K562 (cell line): ENCODE results near the gene MEI4. TPM values are rescaled to one million over a fixed set of nuclear protein-coding genes. Genes with fewer than 3 reads are reported as not detected.

ENCODE experiments used
- ATAC-seq: fragments of 200-7000 bp; cut with Tn5 transposase; 3 replicates; pipeline ENCODE4 v1.9.1; 2020; ENCODE audit warnings: moderate library complexity
- BruUV-seq: library from RNA; stranded (reverse); fragments of 400-500 nt; replicated peaks from 2 replicates; lab custom pipeline; 2021; lab: Mats Ljungman, UMichigan
- CTCF ChIA-PET: fragments of 300-600 bp; formaldehyde crosslinking; extraction: SDS; loops from one replicate; lab custom pipeline; 2021; ENCODE audit warnings: low intra/inter-chr PET ratio; lab: Yijun Ruan, JAX
- POLR2A ChIA-PET: fragments of 300-600, 350-650 bp; sonication (Branson Sonifier 250); formaldehyde crosslinking; extraction: SDS; loops from one replicate; lab custom pipeline; 2021; ENCODE audit warnings: antibody characterized with exemption, inconsistent platforms; lab: Yijun Ruan, JAX
- DNase-seq, 4 experiments: peaks; one replicate each; pipeline versions ENCODE4 v3.0.0 to v3.0.0-alpha.2; 2011 to 2018; ENCODE audit warnings: low spot score in 3 of 4, mixed read lengths in 3 of 4; ENCODE audit errors: extremely low read depth in 1 of 4
- FAIRE-seq: peaks from 2 replicates; lab custom pipeline; 2011; peaks lifted over from hg19 to GRCh38; lab: Jason Lieb, UNC
- H2AFZ ChIP-seq: 2 replicates; pipeline ENCODE4 v1.6.0; 2011; ENCODE audit warnings: low read depth, low read length, control low read depth, inconsistent platforms
- H3K27ac ChIP-seq: fragments of 200-600 bp; 3 replicates; pipeline ENCODE4 v1.8.0; 2011; ENCODE audit warnings: low read depth, mild to moderate bottlenecking, control low read depth, inconsistent platforms, low read length, moderate library complexity, mixed read lengths; ENCODE audit errors: extremely low read depth
- H3K27me3 ChIP-seq, 2 experiments: fragments of 300-600 bp in 1 of 2; 2 replicates in 1 of 2; 3 replicates in 1 of 2; pipeline versions ENCODE4 v1.6.0 to v1.8.0; 2011; ENCODE audit warnings: inconsistent platforms in 2 of 2, low read length in 2 of 2, mild to moderate bottlenecking in 1 of 2, mixed read lengths in 1 of 2, moderate library complexity in 1 of 2; ENCODE audit not compliant: control insufficient read depth in 2 of 2, insufficient read depth in 2 of 2
- H3K36me3 ChIP-seq: fragments of 300-600 bp; 3 replicates; pipeline ENCODE4 v1.8.0; 2011; ENCODE audit warnings: mild to moderate bottlenecking, low read length, inconsistent platforms; ENCODE audit not compliant: control insufficient read depth, insufficient read depth
- H3K4me1 ChIP-seq, 2 experiments: fragments of 200-600 bp in 1 of 2; replicated peaks in 1 of 2; 2 replicates in 1 of 2; 3 replicates in 1 of 2; pipeline versions ENCODE4 v1.5.1 to v1.8.0; 2011; ENCODE audit warnings: inconsistent platforms in 2 of 2, low read length in 2 of 2, mild to moderate bottlenecking in 1 of 2, mixed read lengths in 1 of 2, moderate library complexity in 1 of 2; ENCODE audit not compliant: control insufficient read depth in 2 of 2, insufficient read depth in 2 of 2
- H3K4me2 ChIP-seq: 2 replicates; pipeline ENCODE4 v1.6.1; 2011; ENCODE audit warnings: low read length, control low read depth, inconsistent platforms, mixed read lengths; ENCODE audit not compliant: insufficient read depth
- H3K4me3 ChIP-seq: fragments of 200-600 bp; sonication (generic), shearing (Covaris generic); 2 replicates; pipeline ENCODE4 v1.5.1; 2016; ENCODE audit warnings: control low read depth, inconsistent platforms
- H3K79me2 ChIP-seq: fragments of 200-600 bp; 3 replicates; pipeline ENCODE4 v1.8.0; 2011; ENCODE audit warnings: low read length, inconsistent platforms; ENCODE audit not compliant: control insufficient read depth, insufficient read depth
- H3K9ac ChIP-seq, 2 experiments: 2 replicates each; pipeline versions ENCODE4 v1.6.0 to v1.6.1; 2011; ENCODE audit warnings: low read depth in 2 of 2, low read length in 2 of 2, control low read depth in 1 of 2, inconsistent platforms in 1 of 2, mild to moderate bottlenecking in 1 of 2, mixed read lengths in 1 of 2; ENCODE audit not compliant: insufficient read depth in 1 of 2
- H3K9me1 ChIP-seq: one replicate; pipeline ENCODE4 v1.6.0; 2011; ENCODE audit warnings: inconsistent platforms, mild to moderate bottlenecking, low read length, moderate library complexity; ENCODE audit not compliant: control insufficient read depth, insufficient read depth
- H3K9me3 ChIP-seq: replicated peaks from 2 replicates; pipeline ENCODE4 v1.5.1; 2011; ENCODE audit warnings: low read depth, low read length, inconsistent platforms; ENCODE audit not compliant: control insufficient read depth, insufficient read depth
- H4K20me1 ChIP-seq: replicated peaks from 2 replicates; pipeline ENCODE4 v1.6.1; 2011; ENCODE audit warnings: low read length, inconsistent platforms, mixed read lengths; ENCODE audit not compliant: control insufficient read depth, insufficient read depth
- ARID3B ChIP-seq: fragments of 250-450 bp; sonication (Bioruptor Pico); IDR thresholded peaks from 2 replicates; pipeline ENCODE4 v1.4.0; 2020; ENCODE audit warnings: borderline replicate concordance
- GATA2 ChIP-seq: sonication (generic); formaldehyde crosslinking; IDR thresholded peaks from 2 replicates; pipeline ENCODE4 v1.4.0; 2020; ENCODE audit warnings: mild to moderate bottlenecking, missing genetic modification reagents
- HOXB6 ChIP-seq: fragments of 250-450 bp; sonication (Bioruptor Pico); IDR thresholded peaks from 2 replicates; pipeline ENCODE4 v1.5.1; 2022; ENCODE audit warnings: mild to moderate bottlenecking, borderline replicate concordance
- ILF3 ChIP-seq: fragments of 450-650 bp; IDR thresholded peaks from 2 replicates; pipeline ENCODE4 v1.6.1; 2018; ENCODE audit warnings: antibody characterized with exemption, mild to moderate bottlenecking, moderate library complexity, borderline replicate concordance
- JUND ChIP-seq, 2 experiments: IDR thresholded peaks; 2 replicates in 1 of 2; 3 replicates in 1 of 2; pipeline ENCODE4 v1.6.1; 2011; ENCODE audit warnings: borderline replicate concordance in 2 of 2, low read depth in 2 of 2, low read length in 2 of 2, improper control_type of control experiment in 1 of 2, missing biosample characterization in 1 of 2, missing genetic modification characterization in 1 of 2, missing genetic modification reagents in 1 of 2
- MLLT1 ChIP-seq, 2 experiments: fragments of 450-650 bp; IDR thresholded peaks; 2 replicates each; pipeline ENCODE4 v1.6.1; 2016
- NCOA6 ChIP-seq: fragments of 450-650 bp; IDR thresholded peaks from 2 replicates; pipeline ENCODE4 v1.6.1; 2017; ENCODE audit warnings: mild to moderate bottlenecking
- RHOXF2B ChIP-seq: fragments of 250-450 bp; sonication (Bioruptor Pico); conservative IDR thresholded peaks from 2 replicates; pipeline ENCODE4 v1.5.1; 2021
- SIN3B ChIP-seq: fragments of 450-650 bp; IDR thresholded peaks from 2 replicates; pipeline ENCODE4 v1.6.1; 2017; ENCODE audit warnings: low read depth, mild to moderate bottlenecking, moderate library complexity
- SRSF9 ChIP-seq: fragments of 200-400 bp; formaldehyde crosslinking; IDR thresholded peaks from 2 replicates; pipeline ENCODE4 v1.6.1; 2017; ENCODE audit warnings: low read depth, low read length, borderline replicate concordance
- ZNF143 ChIP-seq: sonication (generic); formaldehyde crosslinking; IDR thresholded peaks from 2 replicates; pipeline ENCODE4 v1.9.0; 2022; ENCODE audit warnings: mild to moderate bottlenecking, missing genetic modification reagents
- ZNF197 ChIP-seq: fragments of 200-800 bp; sonication (Bioruptor generic); IDR thresholded peaks from 2 replicates; pipeline ENCODE4 v1.6.1; 2016; ENCODE audit warnings: low read depth, missing genetic modification characterization, missing compliant biosample characterization
- ZNF253 ChIP-seq: fragments of 250-450 bp; sonication (Bioruptor Pico); conservative IDR thresholded peaks from 2 replicates; pipeline ENCODE4 v1.6.1; 2021; ENCODE audit warnings: mild to moderate bottlenecking
- ZNF639 ChIP-seq, 2 experiments: fragments of 200-800 bp in 1 of 2; sonication (Bioruptor generic) in 1 of 2; sonication (generic) in 1 of 2; formaldehyde crosslinking in 1 of 2; IDR thresholded peaks in 1 of 2; conservative IDR thresholded peaks in 1 of 2; 2 replicates each; pipeline versions ENCODE4 v1.5.0 to v1.6.1; 2016 to 2020; ENCODE audit warnings: missing compliant biosample characterization in 1 of 2, missing genetic modification characterization in 1 of 2, missing genetic modification reagents in 1 of 2
- WGBS: fragments of 100-300 bp; shearing (Covaris generic); methylation state at CpG from one replicate; pipeline ENCODE4 v1.1.6; 2016; ENCODE audit warnings: low coverage, mixed read lengths; ENCODE audit not compliant: insufficient coverage; ENCODE audit errors: missing lambda C conversion rate; 5-methylcytosine and 5-hydroxymethylcytosine counted together
- in situ Hi-C: fragments of 300-500 bp; cut with MboI; formaldehyde crosslinking; loops from 4 replicates; pipeline ENCODE4 v1.15.0; 2018; ENCODE audit warnings: inconsistent platforms, mixed read lengths
- intact Hi-C: fragments of 100-400 bp; cut with micrococcal nuclease; formaldehyde crosslinking; loops from 2 replicates; pipeline ENCODE4 v1.14.2; 2022
- polyA plus RNA-seq, 8 experiments: library from polyadenylated mRNA; depleted of rRNA in 4 of 8; stranded (reverse) in 5 of 8; unstranded in 3 of 8; fragments of >200 nt; fragmentation: Nextera tagmentation in 2 of 8; fragmentation: Illumina TruSeq in 1 of 8; extraction: Ambion mirVana in 2 of 8; extraction: Trizol in 1 of 8; gene quantifications; 2 replicates each; pipeline versions ENCODE4 v1.2.1 to v1.2.3, GENCODE V29; 2011 to 2014; ENCODE audit warnings: inconsistent platforms in 1 of 8, missing spikeins in 1 of 8
- total RNA-seq, 7 experiments: library from RNA; depleted of rRNA in 6 of 7; stranded (reverse); fragments of >200 nt in 6 of 7; fragmentation: Illumina TruSeq in 2 of 7; extraction: Trizol in 2 of 7; gene quantifications; 2 replicates each; pipeline versions ENCODE4 v1.2.1 to v1.2.3, GENCODE V29; 2011 to 2021; ENCODE audit warnings: low replicate concordance in 1 of 7
- TF ChIP-seq, protein P1 (sequence below), 2 experiments: IDR thresholded peaks; 2 replicates each; pipeline ENCODE4 v1.6.1; 2011; ENCODE audit warnings: borderline replicate concordance in 1 of 2, control low read depth in 1 of 2, low read depth in 1 of 2, low read length in 1 of 2, mild to moderate bottlenecking in 1 of 2, mixed read lengths in 1 of 2, moderate library complexity in 1 of 2; ENCODE audit not compliant: insufficient read depth in 1 of 2, insufficient read length in 1 of 2, poor library complexity in 1 of 2, severe bottlenecking in 1 of 2; ENCODE audit errors: extremely low read depth in 1 of 2

MEI4 gene
- total and polyA plus RNA-seq, 9 of the 15 experiments (the other 6 are each of a cell fraction or from before 2014, with no cell fraction given): not detected

GRCh38 chr6:77607004-77607403 lies 45.8 kb upstream of the MEI4 start (continued):
- TF ChIP-seq ARID3B (CRISPR knock-in tag): no peak
- no peak for TF ChIP-seq ZNF143 (CRISPR knock-in tag)
- TF ChIP-seq JUND (IDR thresholded peaks at IDR 0.05; ENCODE audit: borderline replicate concordance, low read depth, low read length): no peak
- no peak for TF ChIP-seq JUND (tag; IDR thresholded peaks at IDR 0.05; ENCODE audit: borderline replicate concordance, low read depth, low read length)
- no peak for TF ChIP-seq ILF3
- TF ChIP-seq, protein P1, sequence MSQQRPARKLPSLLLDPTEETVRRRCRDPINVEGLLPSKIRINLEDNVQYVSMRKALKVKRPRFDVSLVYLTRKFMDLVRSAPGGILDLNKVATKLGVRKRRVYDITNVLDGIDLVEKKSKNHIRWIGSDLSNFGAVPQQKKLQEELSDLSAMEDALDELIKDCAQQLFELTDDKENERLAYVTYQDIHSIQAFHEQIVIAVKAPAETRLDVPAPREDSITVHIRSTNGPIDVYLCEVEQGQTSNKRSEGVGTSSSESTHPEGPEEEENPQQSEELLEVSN (IDR thresholded peaks at IDR 0.05; ENCODE audit: borderline replicate concordance in 1 of 2, extremely low read depth in 1 of 2, insufficient read depth in 1 of 2, insufficient read length in 1 of 2, low read depth in 1 of 2, low read length in 1 of 2, poor library complexity in 1 of 2, severe bottlenecking in 1 of 2): no peak

DNA sequence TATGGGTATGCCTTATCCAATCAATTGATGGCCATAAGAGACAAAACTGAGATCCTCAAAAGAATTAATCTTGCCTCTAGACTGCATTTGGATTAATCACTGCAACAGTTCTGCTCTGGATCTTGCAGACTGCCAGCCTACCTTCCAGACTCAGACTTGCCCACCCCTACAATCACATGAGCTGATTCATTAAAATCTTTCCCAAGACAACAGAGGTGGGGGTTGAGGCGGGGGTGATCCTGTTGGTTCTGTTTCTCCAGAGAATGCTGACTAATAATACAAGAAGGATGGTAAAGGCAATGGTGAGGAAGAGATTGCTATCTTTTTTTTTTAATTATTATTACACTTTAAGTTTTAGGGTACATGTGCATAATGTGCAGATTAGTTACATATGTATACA lies 43.7 kb upstream of the MEI4 start:
- H3K9me3 ChIP-seq: no peaks in the 10 kb centered on the region
- no peak for DNase-seq
- in situ Hi-C loops (no loop called here), intact Hi-C loops (no loop called here)
- CTCF ChIA-PET: no interaction called here
- BruUV-seq: no TSS peak
- H3K9me1 ChIP-seq: no peaks in the 10 kb centered on the region
- WGBS: 0% methylated on average over 1 of the region's 1 CpG
- FAIRE-seq: no peak
- H3K79me2 ChIP-seq: no peaks in the 10 kb centered on the region
- H3K4me3 ChIP-seq: no peak overlapping the region
- no peak overlapping the region for H3K4me2 ChIP-seq
- no peaks in the 10 kb centered on the region for H3K4me1 ChIP-seq
- no peaks in the 10 kb centered on the region for H3K36me3 ChIP-seq
- H3K27ac ChIP-seq: no peak overlapping the region
- no peak overlapping the region for H2AFZ ChIP-seq
- TF ChIP-seq NCOA6 (no peak), ZNF197 (no peak), ZNF253 (CRISPR knock-in tag) (no peak), RHOXF2B (CRISPR knock-in tag) (no peak), MLLT1 (IDR thresholded peaks at IDR 0.05) (no peak), ZNF639 (CRISPR knock-in tag; conservative IDR thresholded peaks at IDR 0.05 in 1 of 2, IDR thresholded peaks at IDR 0.05 in 1 of 2) (no peak), GATA2 (CRISPR knock-in tag) (no peak), HOXB6 (CRISPR knock-in tag) (no peak), SRSF9 (no peak), ILF3 (no peak), SIN3B (no peak)
- POLR2A ChIA-PET: no interaction called here
- H4K20me1 ChIP-seq: no peaks in the 10 kb centered on the region
- no peak for ATAC-seq
- H3K27me3 ChIP-seq: no peaks in the 10 kb centered on the region
- no peak overlapping the region for H3K9ac ChIP-seq
